Measurements from ENCODE around the gene FANCI.

Gene FANCI

GRCh38 chr15:89307046-89307587 lies 63.3 kb downstream of the FANCI start:
- Histone ChIP-seq H3K4me1 (ENCODE audit: control insufficient read depth, insufficient read depth, low read length) (no peaks in the 10 kb centered on the region), H3K27ac (ENCODE audit: low read depth, low read length) (no peak overlapping the region), H3K9ac (ENCODE audit: low read depth, low read length) (no peak overlapping the region), H3K36me3 (ENCODE audit: control insufficient read depth, insufficient read depth, low read length) (peaks cover 82% of the 10 kb centered on the region), H3K9me3 (ENCODE audit: control insufficient read depth, insufficient read depth, low read length) (no peaks in the 10 kb centered on the region), H3K4me3 (ENCODE audit: low read depth, low read length) (no peak overlapping the region), H3K27me3 (ENCODE audit: control insufficient read depth, insufficient read depth, low read length) (no peaks in the 10 kb centered on the region)

- H3K9ac ChIP-seq (ENCODE audit: low read depth, low read length): no peak overlapping the region
- no peaks in the 10 kb centered on the region for H3K9me3 ChIP-seq (ENCODE audit: control insufficient read depth, insufficient read depth, low read length)
- H3K27me3 ChIP-seq (ENCODE audit: control insufficient read depth, insufficient read depth, low read length): no peaks in the 10 kb centered on the region
- H3K36me3 ChIP-seq (ENCODE audit: control insufficient read depth, insufficient read depth, low read length): peaks cover 85% of the 10 kb centered on the region
- H3K27ac ChIP-seq (ENCODE audit: low read depth, low read length): no peak overlapping the region
- H3K4me3 ChIP-seq (ENCODE audit: low read depth, low read length): no peak overlapping the region
- no peaks in the 10 kb centered on the region for H3K4me1 ChIP-seq (ENCODE audit: control insufficient read depth, insufficient read depth, low read length)
Observed at GRCh38 chr15:89307791-89308190, 64.0 kb downstream of the FANCI start.

- Histone ChIP-seq H3K36me3 (ENCODE audit: control insufficient read depth, insufficient read depth, low read length) (peaks cover 85% of the 10 kb centered on the region), H3K9ac (ENCODE audit: low read depth, low read length) (no peak overlapping the region), H3K27me3 (ENCODE audit: control insufficient read depth, insufficient read depth, low read length) (no peaks in the 10 kb centered on the region), H3K4me3 (ENCODE audit: low read depth, low read length) (no peak overlapping the region), H3K9me3 (ENCODE audit: control insufficient read depth, insufficient read depth, low read length) (no peaks in the 10 kb centered on the region), H3K27ac (ENCODE audit: low read depth, low read length) (no peak overlapping the region), H3K4me1 (ENCODE audit: control insufficient read depth, insufficient read depth, low read length) (no peaks in the 10 kb centered on the region)
Observed at GRCh38 chr15:89308236-89308635, 64.5 kb downstream of the FANCI start.

GRCh38 chr15:89309993-89310392 lies 66.2 kb downstream of the FANCI start:
- Histone ChIP-seq H3K9ac (ENCODE audit: low read depth, low read length) (no peak overlapping the region), H3K27ac (ENCODE audit: low read depth, low read length) (no peak overlapping the region), H3K36me3 (ENCODE audit: control insufficient read depth, insufficient read depth, low read length) (peaks cover 87% of the 10 kb centered on the region), H3K4me3 (ENCODE audit: low read depth, low read length) (no peak overlapping the region), H3K4me1 (ENCODE audit: control insufficient read depth, insufficient read depth, low read length) (no peaks in the 10 kb centered on the region), H3K9me3 (ENCODE audit: control insufficient read depth, insufficient read depth, low read length) (no peaks in the 10 kb centered on the region), H3K27me3 (ENCODE audit: control insufficient read depth, insufficient read depth, low read length) (no peaks in the 10 kb centered on the region)

GRCh38 chr15:89315375-89315929 lies 71.7 kb downstream of the FANCI start:
- no peaks in the 10 kb centered on the region for H3K4me1 ChIP-seq (ENCODE audit: control insufficient read depth, insufficient read depth, low read length)
- H3K27me3 ChIP-seq (ENCODE audit: control insufficient read depth, insufficient read depth, low read length): no peaks in the 10 kb centered on the region
- H3K9me3 ChIP-seq (ENCODE audit: control insufficient read depth, insufficient read depth, low read length): no peaks in the 10 kb centered on the region
- peaks cover 90% of the 10 kb centered on the region for H3K36me3 ChIP-seq (ENCODE audit: control insufficient read depth, insufficient read depth, low read length)
- no peak overlapping the region for H3K27ac ChIP-seq (ENCODE audit: low read depth, low read length)
- H3K9ac ChIP-seq (ENCODE audit: low read depth, low read length): no peak overlapping the region
- H3K4me3 ChIP-seq (ENCODE audit: low read depth, low read length): no peak overlapping the region

- no peak overlapping the region for H3K27ac ChIP-seq (ENCODE audit: low read depth, low read length)
- H3K9me3 ChIP-seq (ENCODE audit: control insufficient read depth, insufficient read depth, low read length): no peaks in the 10 kb centered on the region
- no peaks in the 10 kb centered on the region for H3K4me1 ChIP-seq (ENCODE audit: control insufficient read depth, insufficient read depth, low read length)
- H3K9ac ChIP-seq (ENCODE audit: low read depth, low read length): no peak overlapping the region
- peaks cover 97% of the 10 kb centered on the region for H3K36me3 ChIP-seq (ENCODE audit: control insufficient read depth, insufficient read depth, low read length)
- H3K27me3 ChIP-seq (ENCODE audit: control insufficient read depth, insufficient read depth, low read length): no peaks in the 10 kb centered on the region
- no peak overlapping the region for H3K4me3 ChIP-seq (ENCODE audit: low read depth, low read length)
Observed at GRCh38 chr15:89316504-89316903, 72.7 kb downstream of the FANCI start.

GRCh38 chr15:89317186-89317720 lies 73.5 kb downstream of the FANCI start:
- Histone ChIP-seq H3K4me3 (ENCODE audit: low read depth, low read length) (no peak overlapping the region), H3K9ac (ENCODE audit: low read depth, low read length) (no peak overlapping the region), H3K27ac (ENCODE audit: low read depth, low read length) (no peak overlapping the region), H3K4me1 (ENCODE audit: control insufficient read depth, insufficient read depth, low read length) (no peaks in the 10 kb centered on the region), H3K36me3 (ENCODE audit: control insufficient read depth, insufficient read depth, low read length) (peaks cover 98% of the 10 kb centered on the region), H3K9me3 (ENCODE audit: control insufficient read depth, insufficient read depth, low read length) (no peaks in the 10 kb centered on the region), H3K27me3 (ENCODE audit: control insufficient read depth, insufficient read depth, low read length) (no peaks in the 10 kb centered on the region)

GRCh38 chr15:89319678-89320077 lies 75.9 kb downstream of the FANCI start:
- Histone ChIP-seq H3K36me3 (ENCODE audit: control insufficient read depth, insufficient read depth, low read length) (peaks cover 100% of the 10 kb centered on the region), H3K27me3 (ENCODE audit: control insufficient read depth, insufficient read depth, low read length) (no peaks in the 10 kb centered on the region), H3K9ac (ENCODE audit: low read depth, low read length) (no peak overlapping the region), H3K27ac (ENCODE audit: low read depth, low read length) (no peak overlapping the region), H3K4me3 (ENCODE audit: low read depth, low read length) (no peak overlapping the region), H3K9me3 (ENCODE audit: control insufficient read depth, insufficient read depth, low read length) (no peaks in the 10 kb centered on the region), H3K4me1 (ENCODE audit: control insufficient read depth, insufficient read depth, low read length) (no peaks in the 10 kb centered on the region)

GRCh38 chr15:89320200-89320599 lies 76.4 kb downstream of the FANCI start:
- no peaks in the 10 kb centered on the region for H3K27me3 ChIP-seq (ENCODE audit: control insufficient read depth, insufficient read depth, low read length)
- no peak overlapping the region for H3K27ac ChIP-seq (ENCODE audit: low read depth, low read length)

GRCh38 chr15:89321521-89322410 lies 78.0 kb downstream of the FANCI start:
- Histone ChIP-seq H3K9ac (ENCODE audit: low read depth, low read length) (no peak overlapping the region), H3K9me3 (ENCODE audit: control insufficient read depth, insufficient read depth, low read length) (no peaks in the 10 kb centered on the region), H3K4me3 (ENCODE audit: low read depth, low read length) (no peak overlapping the region), H3K36me3 (ENCODE audit: control insufficient read depth, insufficient read depth, low read length) (peaks cover 100% of the 10 kb centered on the region), H3K27ac (ENCODE audit: low read depth, low read length) (no peak overlapping the region), H3K4me1 (ENCODE audit: control insufficient read depth, insufficient read depth, low read length) (no peaks in the 10 kb centered on the region), H3K27me3 (ENCODE audit: control insufficient read depth, insufficient read depth, low read length) (no peaks in the 10 kb centered on the region)

More at GRCh38 chr15:89320200-89320599, 76.4 kb downstream of the FANCI start:
- H3K4me3 ChIP-seq (ENCODE audit: low read depth, low read length): no peak overlapping the region
- H3K9me3 ChIP-seq (ENCODE audit: control insufficient read depth, insufficient read depth, low read length): no peaks in the 10 kb centered on the region
- no peaks in the 10 kb centered on the region for H3K4me1 ChIP-seq (ENCODE audit: control insufficient read depth, insufficient read depth, low read length)
- H3K9ac ChIP-seq (ENCODE audit: low read depth, low read length): no peak overlapping the region
- H3K36me3 ChIP-seq (ENCODE audit: control insufficient read depth, insufficient read depth, low read length): peaks cover 100% of the 10 kb centered on the region

GRCh38 chr15:89322822-89323221 lies 79.0 kb downstream of the FANCI start:
- Histone ChIP-seq H3K9ac (ENCODE audit: low read depth, low read length) (no peak overlapping the region), H3K36me3 (ENCODE audit: control insufficient read depth, insufficient read depth, low read length) (peaks cover 100% of the 10 kb centered on the region), H3K27me3 (ENCODE audit: control insufficient read depth, insufficient read depth, low read length) (no peaks in the 10 kb centered on the region), H3K27ac (ENCODE audit: low read depth, low read length) (no peak overlapping the region), H3K4me1 (ENCODE audit: control insufficient read depth, insufficient read depth, low read length) (no peaks in the 10 kb centered on the region), H3K4me3 (ENCODE audit: low read depth, low read length) (no peak overlapping the region), H3K9me3 (ENCODE audit: control insufficient read depth, insufficient read depth, low read length) (no peaks in the 10 kb centered on the region)
